Endothelial cell of umbilical vein (primary cell): ENCODE measurements around the gene FOXP1. TPM values are rescaled to one million over a fixed set of nuclear protein-coding genes. Genes with fewer than 3 reads are reported as not detected.

Experiments used
- BruUV-seq: library from RNA; stranded (reverse); fragments of 400-500 nt; replicated peaks from 2 replicates; lab custom pipeline; 2021; lab: Mats Ljungman, UMichigan
- CTCF ChIA-PET: fragments of 300-600, 350-600 bp; sonication (Branson Sonifier 250); formaldehyde crosslinking; loops from one replicate; lab custom pipeline; 2021; ENCODE audit warnings: antibody characterized with exemption, inconsistent platforms; lab: Charles Lee
- POLR2A ChIA-PET: fragments of 300-600, 350-600 bp; sonication (Branson Sonifier 250); formaldehyde crosslinking; loops from one replicate; lab custom pipeline; 2021; ENCODE audit warnings: antibody characterized with exemption, inconsistent platforms; lab: Charles Lee
- DNase-seq: peaks from one replicate; pipeline ENCODE4 v3.0.0-alpha.2; 2011; ENCODE audit warnings: low read depth, low spot score
- FAIRE-seq: peaks from 2 replicates; lab custom pipeline; 2011; peaks lifted over from hg19 to GRCh38; lab: Jason Lieb, UNC
- H2AFZ ChIP-seq: 2 replicates; pipeline ENCODE4 v1.6.0; 2012; ENCODE audit warnings: low read depth, low read length, control low read depth, inconsistent platforms
- H3K27ac ChIP-seq: 2 replicates; pipeline ENCODE4 v1.5.1; 2011; ENCODE audit warnings: low read depth, mild to moderate bottlenecking, control low read depth, low read length, moderate library complexity; ENCODE audit not compliant: insufficient read depth
- H3K27me3 ChIP-seq, 2 experiments: 2 replicates each; pipeline versions ENCODE4 v1.6.0 to v1.6.1; 2011; ENCODE audit warnings: low read length in 2 of 2, mixed read lengths in 1 of 2; ENCODE audit not compliant: control insufficient read depth in 2 of 2, insufficient read depth in 2 of 2
- H3K36me3 ChIP-seq, 2 experiments: 2 replicates in 1 of 2; 3 replicates in 1 of 2; pipeline ENCODE4 v1.5.1; 2011; ENCODE audit warnings: low read length in 2 of 2, mild to moderate bottlenecking in 1 of 2, moderate library complexity in 1 of 2; ENCODE audit not compliant: control insufficient read depth in 2 of 2, insufficient read depth in 2 of 2; ENCODE audit errors: extremely low read depth in 1 of 2
- H3K4me1 ChIP-seq: 3 replicates; pipeline ENCODE4 v1.5.1; 2011; ENCODE audit warnings: mild to moderate bottlenecking, low read length; ENCODE audit not compliant: control insufficient read depth, insufficient read depth; ENCODE audit errors: extremely low read depth
- H3K4me2 ChIP-seq: 2 replicates; pipeline ENCODE4 v1.6.1; 2011; ENCODE audit warnings: low read length, control low read depth, mixed read lengths; ENCODE audit not compliant: insufficient read depth
- H3K4me3 ChIP-seq, 3 experiments: fragments of 200-600 bp in 1 of 3; sonication (generic), shearing (Covaris generic) in 1 of 3; replicated peaks in 1 of 3; 2 replicates each; pipeline ENCODE4 v1.5.1; 2011 to 2016; ENCODE audit warnings: control low read depth in 3 of 3, low read length in 3 of 3, mild to moderate bottlenecking in 2 of 3, inconsistent platforms in 1 of 3, low read depth in 1 of 3, moderate library complexity in 1 of 3; ENCODE audit not compliant: insufficient read depth in 1 of 3
- H3K79me2 ChIP-seq: 2 replicates; pipeline ENCODE4 v1.6.0; 2012; ENCODE audit warnings: low read length, inconsistent platforms; ENCODE audit not compliant: control insufficient read depth, insufficient read depth
- H3K9ac ChIP-seq: replicated peaks from 2 replicates; pipeline ENCODE3; 2011; ENCODE audit warnings: low read length, control low read depth; ENCODE audit not compliant: insufficient read depth; ENCODE audit errors: extremely low read depth
- H3K9me1 ChIP-seq: replicated peaks from 3 replicates; pipeline ENCODE4 v1.6.0; 2011; ENCODE audit warnings: mild to moderate bottlenecking, low read length; ENCODE audit not compliant: control insufficient read depth, insufficient read depth; ENCODE audit errors: extremely low read depth
- H3K9me3 ChIP-seq: replicated peaks from 2 replicates; pipeline ENCODE4 v1.5.1; 2012; ENCODE audit warnings: low read length, inconsistent platforms; ENCODE audit not compliant: control insufficient read depth, insufficient read depth
- H4K20me1 ChIP-seq: replicated peaks from 2 replicates; pipeline ENCODE3; 2011; ENCODE audit warnings: mild to moderate bottlenecking, low read length; ENCODE audit not compliant: control insufficient read depth, insufficient read depth; ENCODE audit errors: extremely low read depth
- CTCF ChIP-seq, 2 donors: IDR thresholded peaks; 1 replicate in 1 of 2; 2 replicates in 1 of 2; pipeline ENCODE4 v1.5.1; 2011; ENCODE audit warnings: low read length in 2 of 2, mild to moderate bottlenecking in 2 of 2, moderate library complexity in 2 of 2, control low read depth in 1 of 2, inconsistent platforms in 1 of 2, low read depth in 1 of 2; ENCODE audit not compliant: insufficient read depth in 1 of 2; ENCODE audit errors: extremely low read depth in 1 of 2
- EZH2 ChIP-seq: IDR thresholded peaks from 2 replicates; pipeline ENCODE4 v1.6.1; 2012; ENCODE audit warnings: borderline replicate concordance, low read depth, mild to moderate bottlenecking, moderate library complexity, low read length, inconsistent platforms; ENCODE audit not compliant: severe bottlenecking
- FOS ChIP-seq: IDR thresholded peaks from 2 replicates; pipeline ENCODE4 v1.6.1; 2011; ENCODE audit warnings: mild to moderate bottlenecking, low read length, moderate library complexity, borderline replicate concordance; ENCODE audit not compliant: insufficient read depth
- GATA2 ChIP-seq: IDR thresholded peaks from 2 replicates; pipeline ENCODE4 v1.7.0; 2011; ENCODE audit warnings: low read depth, mild to moderate bottlenecking, moderate library complexity, mixed read lengths, low read length; ENCODE audit not compliant: insufficient read length, insufficient read depth
- JUN ChIP-seq: IDR thresholded peaks from 2 replicates; pipeline ENCODE4 v1.6.1; 2011; ENCODE audit warnings: borderline replicate concordance, low read depth; ENCODE audit not compliant: insufficient read length, insufficient read depth
- POLR2A ChIP-seq: IDR thresholded peaks from 2 replicates; pipeline ENCODE4 v1.6.1; 2012; ENCODE audit warnings: low read depth, mild to moderate bottlenecking, control low read depth, low read length
- POLR2AphosphoS5 ChIP-seq: IDR thresholded peaks from 2 replicates; pipeline ENCODE4 v1.6.1; 2012; ENCODE audit warnings: low read depth, mild to moderate bottlenecking, control low read depth, low read length, moderate library complexity; ENCODE audit not compliant: insufficient read depth
- dilution Hi-C: fragments of 300-500 bp; cut with MboI; formaldehyde crosslinking; loops from one replicate; pipeline ENCODE4 v1.15.0; 2019; ENCODE audit warnings: low sequenced_read_pairs; ENCODE audit not compliant: extremely low pct_ligation_motif_present
- intact Hi-C: fragments of 100-400 bp; cut with micrococcal nuclease; formaldehyde crosslinking; loops from one replicate; pipeline ENCODE4 v1.10.0; 2022
- polyA plus RNA-seq, 4 experiments: library from polyadenylated mRNA; depleted of rRNA in 3 of 4; stranded (reverse) in 3 of 4; unstranded in 1 of 4; fragments of >200 nt; gene quantifications; 2 replicates each; pipeline versions ENCODE4 v1.2.1 to v1.2.3, GENCODE V29; 2011 to 2012; ENCODE audit warnings: missing spikeins in 1 of 4
- total RNA-seq: library from RNA; stranded (reverse); gene quantifications from 2 replicates; pipeline ENCODE4 v1.2.3, GENCODE V29; 2021
- TF ChIP-seq, protein P1 (sequence below): IDR thresholded peaks from 2 replicates; pipeline ENCODE4 v1.6.1; 2011; ENCODE audit not compliant: insufficient read depth, insufficient read length

FOXP1 gene
- total and polyA plus RNA-seq, 2 donors (not counting 3 experiments of a cell fraction or from before 2014, with no cell fraction given) = 41.0 to 107 TPM

GRCh38 chr3:71231680-71232079, 351.8 kb downstream of the FOXP1 start:
- Histone ChIP-seq H3K27me3 (no peaks in the 10 kb centered on the region), H3K9me3 (no peaks in the 10 kb centered on the region), H3K4me3 (no peak overlapping the region), H3K9me1 (no peaks in the 10 kb centered on the region), H4K20me1 (no peaks in the 10 kb centered on the region), H3K36me3 (no peaks in the 10 kb centered on the region), H3K4me1 (peaks cover 10% of the 10 kb centered on the region), H3K9ac (no peak overlapping the region), H3K79me2 (no peaks in the 10 kb centered on the region), H3K27ac (no peak overlapping the region), H2AFZ (no peak overlapping the region), H3K4me2 (no peak overlapping the region)
- dilution Hi-C loops (no loop called here), intact Hi-C loops (no loop called here)
- BruUV-seq = no TSS peak
- no peak for TF ChIP-seq FOS
- TF ChIP-seq POLR2A = no peak
- TF ChIP-seq, protein P1, sequence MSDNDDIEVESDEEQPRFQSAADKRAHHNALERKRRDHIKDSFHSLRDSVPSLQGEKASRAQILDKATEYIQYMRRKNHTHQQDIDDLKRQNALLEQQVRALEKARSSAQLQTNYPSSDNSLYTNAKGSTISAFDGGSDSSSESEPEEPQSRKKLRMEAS = no peak
- TF ChIP-seq POLR2AphosphoS5 = no peak
- TF ChIP-seq JUN = no peak
- no peak for TF ChIP-seq EZH2
- TF ChIP-seq GATA2 = no peak
- TF ChIP-seq CTCF (IDR thresholded peaks at IDR 0.05; ENCODE audit: extremely low read depth in 1 of 2, insufficient read depth in 1 of 2, low read depth in 1 of 2, low read length in 2 of 2) = no peak
- ChIA-PET CTCF (interaction anchor here (1.8 kb wide), 1 partner anchor 11 kb away, joined by 8 read pairs; no protein-coding TSS in a partner anchor), POLR2A (no interaction called here)
- FAIRE-seq (no peak), DNase-seq (no peak)
